Measurements from ENCODE around the gene WWOX. TPM values are rescaled to one million over a fixed set of nuclear protein-coding genes. Genes with fewer than 3 reads are reported as not detected.

WWOX gene
- total RNA-seq, 2 donors from 2014 or later = 30.0 to 35.4 TPM

DNA sequence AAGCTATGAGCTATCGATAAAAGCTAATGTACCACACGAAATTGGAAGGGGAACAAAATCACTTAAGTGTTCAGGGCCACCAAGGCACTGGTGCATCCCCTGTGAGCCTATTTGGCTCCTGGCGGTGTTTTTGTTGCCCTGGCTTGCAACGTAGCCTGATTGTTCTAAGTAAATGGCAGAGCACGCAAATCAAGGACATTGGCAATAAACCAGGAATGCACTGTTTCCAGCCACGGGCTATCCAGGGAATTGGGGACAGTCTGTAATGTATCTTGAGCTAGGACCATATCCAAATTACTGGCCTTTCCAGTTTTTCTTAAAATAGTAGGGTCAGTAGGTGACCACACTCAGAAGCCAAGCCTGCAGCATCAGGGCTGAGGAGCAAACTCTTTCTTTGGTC, 767.1 kb downstream of the WWOX start:
- Histone ChIP-seq H3K36me3 (ENCODE audit: control insufficient read depth, insufficient read depth, low read length) (no peaks in the 10 kb centered on the region), H3K27ac (ENCODE audit: low read depth, low read length) (no peak overlapping the region), H3K9me3 (ENCODE audit: control insufficient read depth, low read length) (no peaks in the 10 kb centered on the region), H3K9ac (ENCODE audit: extremely low read depth, low read length, poor library complexity, severe bottlenecking) (no peak overlapping the region), H3K4me3 (ENCODE audit: low read length) (no peak overlapping the region), H3K4me1 (ENCODE audit: control insufficient read depth, insufficient read depth, low read length) (no peaks in the 10 kb centered on the region), H3K27me3 (ENCODE audit: control insufficient read depth, insufficient read depth, low read length, poor library complexity, severe bottlenecking) (no peaks in the 10 kb centered on the region)
- Mint-ChIP-seq H3K4me1 (peaks cover 3% of the 10 kb centered on the region), H3K4me3 (no peak overlapping the region), H3K27ac (no peak overlapping the region), H3K9me3 (no peaks in the 10 kb centered on the region), H3K27me3 (ENCODE audit: insufficient read depth) (no peaks in the 10 kb centered on the region), H3K36me3 (ENCODE audit: low read depth) (no peaks in the 10 kb centered on the region)
- TF ChIP-seq, protein P1, sequence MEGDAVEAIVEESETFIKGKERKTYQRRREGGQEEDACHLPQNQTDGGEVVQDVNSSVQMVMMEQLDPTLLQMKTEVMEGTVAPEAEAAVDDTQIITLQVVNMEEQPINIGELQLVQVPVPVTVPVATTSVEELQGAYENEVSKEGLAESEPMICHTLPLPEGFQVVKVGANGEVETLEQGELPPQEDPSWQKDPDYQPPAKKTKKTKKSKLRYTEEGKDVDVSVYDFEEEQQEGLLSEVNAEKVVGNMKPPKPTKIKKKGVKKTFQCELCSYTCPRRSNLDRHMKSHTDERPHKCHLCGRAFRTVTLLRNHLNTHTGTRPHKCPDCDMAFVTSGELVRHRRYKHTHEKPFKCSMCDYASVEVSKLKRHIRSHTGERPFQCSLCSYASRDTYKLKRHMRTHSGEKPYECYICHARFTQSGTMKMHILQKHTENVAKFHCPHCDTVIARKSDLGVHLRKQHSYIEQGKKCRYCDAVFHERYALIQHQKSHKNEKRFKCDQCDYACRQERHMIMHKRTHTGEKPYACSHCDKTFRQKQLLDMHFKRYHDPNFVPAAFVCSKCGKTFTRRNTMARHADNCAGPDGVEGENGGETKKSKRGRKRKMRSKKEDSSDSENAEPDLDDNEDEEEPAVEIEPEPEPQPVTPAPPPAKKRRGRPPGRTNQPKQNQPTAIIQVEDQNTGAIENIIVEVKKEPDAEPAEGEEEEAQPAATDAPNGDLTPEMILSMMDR (conservative IDR thresholded peaks at IDR 0.05) = no peak
- no peak for DNase-seq
- 92 to 97% methylated on average over 6 of the region's 6 CpGs for WGBS, 2 experiments (ENCODE audit: insufficient coverage in 1 of 2, insufficient read length in 1 of 2)

DNA sequence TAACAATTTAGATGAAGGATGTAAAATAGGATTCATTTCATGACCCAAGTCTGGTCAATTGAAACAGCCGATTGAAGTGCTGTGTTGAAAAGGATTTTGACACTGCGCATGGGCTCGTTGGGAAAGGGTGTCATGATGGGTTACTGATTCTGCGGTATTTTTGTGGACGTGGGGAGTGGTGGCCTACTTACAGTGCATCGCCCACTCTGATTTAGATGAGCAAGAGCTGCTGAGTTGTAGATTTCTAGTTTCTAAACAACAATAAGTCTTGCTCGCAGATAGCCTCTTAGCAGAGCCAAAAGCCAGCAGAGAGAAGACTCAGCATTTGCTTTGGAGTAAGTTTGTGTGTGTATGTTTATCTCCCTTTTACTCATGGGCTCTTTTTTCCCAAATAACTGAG, 770.0 kb downstream of the WWOX start:
- no peak overlapping the region for H3K9ac ChIP-seq (ENCODE audit: extremely low read depth, low read length, poor library complexity, severe bottlenecking)
- H3K4me3 ChIP-seq (ENCODE audit: low read length) = no peak overlapping the region
- no peak for DNase-seq
- Mint-ChIP-seq H3K36me3 (ENCODE audit: low read depth) (no peaks in the 10 kb centered on the region), H3K4me1 (peaks cover 3% of the 10 kb centered on the region), H3K27ac (no peak overlapping the region), H3K9me3 (no peaks in the 10 kb centered on the region), H3K4me3 (no peak overlapping the region), H3K27me3 (ENCODE audit: insufficient read depth) (no peaks in the 10 kb centered on the region)
- no peaks in the 10 kb centered on the region for H3K27me3 ChIP-seq (ENCODE audit: control insufficient read depth, insufficient read depth, low read length, poor library complexity, severe bottlenecking)
- 91 to 100% methylated on average over 6 to 7 of the region's 7 CpGs for WGBS, 2 experiments (ENCODE audit: insufficient coverage in 1 of 2, insufficient read length in 1 of 2)
- H3K27ac ChIP-seq (ENCODE audit: low read depth, low read length) = no peak overlapping the region
- no peaks in the 10 kb centered on the region for H3K9me3 ChIP-seq (ENCODE audit: control insufficient read depth, low read length)
- no peaks in the 10 kb centered on the region for H3K36me3 ChIP-seq (ENCODE audit: control insufficient read depth, insufficient read depth, low read length)
- TF ChIP-seq, protein P1 (conservative IDR thresholded peaks at IDR 0.05) = no peak
- peaks cover 3% of the 10 kb centered on the region for H3K4me1 ChIP-seq (ENCODE audit: control insufficient read depth, insufficient read depth, low read length)

DNA sequence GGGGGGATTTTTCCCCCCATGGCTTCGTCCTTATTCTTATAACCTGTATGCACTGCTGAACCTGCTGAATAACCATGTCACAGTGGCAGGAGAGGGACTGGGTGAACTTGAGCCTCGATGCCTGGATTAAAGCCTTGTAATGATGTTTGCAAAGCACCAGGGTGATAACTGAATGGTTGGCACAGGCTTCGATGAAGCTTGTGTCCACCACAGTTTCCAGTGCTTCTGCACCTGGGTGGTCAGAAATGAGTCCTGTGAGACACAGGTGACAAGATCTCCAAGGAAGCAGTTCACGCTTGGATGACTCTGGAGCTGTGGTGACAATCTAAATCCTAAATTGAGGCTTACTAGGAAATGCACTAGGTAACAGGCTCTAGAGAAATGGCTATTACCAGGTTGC, 771.8 kb downstream of the WWOX start:
- Histone ChIP-seq H3K4me1 (ENCODE audit: control insufficient read depth, insufficient read depth, low read length) (peaks cover 4% of the 10 kb centered on the region), H3K9me3 (ENCODE audit: control insufficient read depth, low read length) (no peaks in the 10 kb centered on the region), H3K27me3 (ENCODE audit: control insufficient read depth, insufficient read depth, low read length, poor library complexity, severe bottlenecking) (no peaks in the 10 kb centered on the region), H3K9ac (ENCODE audit: extremely low read depth, low read length, poor library complexity, severe bottlenecking) (no peak overlapping the region), H3K36me3 (ENCODE audit: control insufficient read depth, insufficient read depth, low read length) (no peaks in the 10 kb centered on the region), H3K4me3 (ENCODE audit: low read length) (no peak overlapping the region), H3K27ac (ENCODE audit: low read depth, low read length) (no peak overlapping the region)
- peaks cover 19% of the 10 kb centered on the region for H3K4me1 Mint-ChIP-seq
- H3K9me3 Mint-ChIP-seq = no peaks in the 10 kb centered on the region
- no peak for DNase-seq
- H3K36me3 Mint-ChIP-seq (ENCODE audit: low read depth) = no peaks in the 10 kb centered on the region
- no peak overlapping the region for H3K27ac Mint-ChIP-seq
- no peaks in the 10 kb centered on the region for H3K27me3 Mint-ChIP-seq (ENCODE audit: insufficient read depth)
- 90 to 100% methylated on average over 3 to 4 of the region's 4 CpGs for WGBS, 2 experiments (ENCODE audit: insufficient coverage in 1 of 2, insufficient read length in 1 of 2)
- no peak overlapping the region for H3K4me3 Mint-ChIP-seq
- TF ChIP-seq, protein P1 (conservative IDR thresholded peaks at IDR 0.05) = no peak

All from endodermal cell (in vitro differentiated cells).